Measurements from ENCODE around the gene ADCK2. TPM values are rescaled to one million over a fixed set of nuclear protein-coding genes. Genes with fewer than 3 reads are reported as not detected.

Gene ADCK2
- total and polyA plus RNA-seq, 4 donors: 3.2 to 15.4 (median 11.1) TPM

DNA sequence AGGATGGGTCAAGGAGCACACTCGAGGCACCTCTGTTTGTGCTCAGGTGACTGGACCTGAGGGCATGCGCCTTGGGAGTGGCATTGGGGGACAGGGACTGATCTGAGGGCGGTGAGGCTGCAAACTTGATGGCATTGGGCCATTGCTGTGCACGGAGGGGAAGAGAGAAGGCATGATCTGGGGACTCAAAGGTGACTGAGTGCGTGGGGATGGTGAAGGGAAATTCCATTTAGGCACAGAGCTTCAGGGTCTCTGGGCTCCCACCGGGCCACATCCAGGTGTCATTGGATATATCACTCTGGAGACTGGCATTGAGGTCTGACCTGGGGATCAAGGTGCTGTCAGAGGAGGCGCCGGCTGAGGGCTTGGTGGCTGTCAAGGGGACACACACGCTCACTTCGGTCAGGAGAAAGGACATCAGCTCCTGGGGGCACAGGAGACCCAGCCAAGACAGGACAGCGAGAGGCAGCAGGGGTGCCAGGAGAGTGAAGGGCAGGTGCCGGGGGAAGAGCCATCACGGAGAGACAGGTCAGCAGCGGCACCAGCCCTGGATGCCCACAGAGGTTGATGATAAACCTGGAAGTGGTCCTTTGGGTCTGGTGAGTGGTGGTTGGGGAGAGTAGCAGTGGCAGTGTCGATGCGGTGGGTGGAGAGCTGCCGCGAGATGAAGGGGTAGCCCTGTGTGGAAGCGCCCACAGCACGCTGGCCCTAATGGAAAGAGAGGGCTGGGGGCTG, 5.5 kb downstream of the ADCK2 start (continued):
- TF ChIP-seq RAD21 (IDR thresholded peaks at IDR 0.05): no peak
- TF ChIP-seq, protein P1, sequence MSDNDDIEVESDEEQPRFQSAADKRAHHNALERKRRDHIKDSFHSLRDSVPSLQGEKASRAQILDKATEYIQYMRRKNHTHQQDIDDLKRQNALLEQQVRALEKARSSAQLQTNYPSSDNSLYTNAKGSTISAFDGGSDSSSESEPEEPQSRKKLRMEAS (IDR thresholded peaks at IDR 0.05): no peak
- TF ChIP-seq, protein P2, sequence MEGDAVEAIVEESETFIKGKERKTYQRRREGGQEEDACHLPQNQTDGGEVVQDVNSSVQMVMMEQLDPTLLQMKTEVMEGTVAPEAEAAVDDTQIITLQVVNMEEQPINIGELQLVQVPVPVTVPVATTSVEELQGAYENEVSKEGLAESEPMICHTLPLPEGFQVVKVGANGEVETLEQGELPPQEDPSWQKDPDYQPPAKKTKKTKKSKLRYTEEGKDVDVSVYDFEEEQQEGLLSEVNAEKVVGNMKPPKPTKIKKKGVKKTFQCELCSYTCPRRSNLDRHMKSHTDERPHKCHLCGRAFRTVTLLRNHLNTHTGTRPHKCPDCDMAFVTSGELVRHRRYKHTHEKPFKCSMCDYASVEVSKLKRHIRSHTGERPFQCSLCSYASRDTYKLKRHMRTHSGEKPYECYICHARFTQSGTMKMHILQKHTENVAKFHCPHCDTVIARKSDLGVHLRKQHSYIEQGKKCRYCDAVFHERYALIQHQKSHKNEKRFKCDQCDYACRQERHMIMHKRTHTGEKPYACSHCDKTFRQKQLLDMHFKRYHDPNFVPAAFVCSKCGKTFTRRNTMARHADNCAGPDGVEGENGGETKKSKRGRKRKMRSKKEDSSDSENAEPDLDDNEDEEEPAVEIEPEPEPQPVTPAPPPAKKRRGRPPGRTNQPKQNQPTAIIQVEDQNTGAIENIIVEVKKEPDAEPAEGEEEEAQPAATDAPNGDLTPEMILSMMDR (IDR thresholded peaks at IDR 0.05; ENCODE audit: low read depth, low read length, missing input control): no peak
- no peak for TF ChIP-seq EGR1 (IDR thresholded peaks at IDR 0.05; ENCODE audit: low read depth in 2 of 2)
- no peak for TF ChIP-seq FOXA1 (IDR thresholded peaks at IDR 0.05)
- no peak for TF ChIP-seq YY1 (IDR thresholded peaks at IDR 0.05)

DNA sequence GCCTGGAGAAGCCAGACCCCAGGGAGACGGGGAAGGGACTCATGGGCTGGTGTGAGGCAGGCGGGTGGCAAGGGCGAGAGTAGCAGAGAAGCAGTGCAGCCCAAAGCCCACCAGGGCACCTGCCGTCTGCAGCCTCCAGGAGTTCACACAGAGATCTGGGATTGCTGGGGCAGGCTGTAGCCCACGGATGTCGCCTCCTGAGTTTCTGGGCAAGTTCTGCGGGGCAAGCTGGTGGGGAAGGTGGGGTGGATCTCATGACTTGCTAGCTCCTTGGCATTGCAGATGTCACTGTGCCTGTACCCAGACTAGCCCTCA, 6.0 kb downstream of the ADCK2 start:
- H3K36me3 ChIP-seq (ENCODE audit: control insufficient read depth in 4 of 4, insufficient read depth in 3 of 4, low read depth in 1 of 4, low read length in 3 of 4): peaks cover 0 to 15% (median 6%) of the 10 kb centered on the region in 4 donors
- no peaks in the 10 kb centered on the region for H3K27me3 ChIP-seq (ENCODE audit: control insufficient read depth in 4 of 4, insufficient read depth in 4 of 4, low read length in 3 of 4)
- no peak for DNase-seq (ENCODE audit: low spot score)
- WGBS: 96% methylated on average over 7 of the region's 7 CpGs
- peaks cover 0 to 13% (median 6%) of the 10 kb centered on the region in 4 donors for H3K4me1 ChIP-seq (ENCODE audit: control insufficient read depth in 4 of 4, insufficient read depth in 4 of 4, low read length in 3 of 4)
- no peak overlapping the region for H3K27ac ChIP-seq (ENCODE audit: low read depth in 1 of 2, low read length in 2 of 2)
- no peak overlapping the region for H3K4me3 ChIP-seq (ENCODE audit: low read depth in 1 of 3, low read length in 3 of 3)
- TF ChIP-seq GABPA (IDR thresholded peaks at IDR 0.05 in 1 of 2, conservative IDR thresholded peaks at IDR 0.05 in 1 of 2): no peak
- no peak for TF ChIP-seq YY1 (IDR thresholded peaks at IDR 0.05)
- TF ChIP-seq ATF3 (IDR thresholded peaks at IDR 0.05): no peak
- TF ChIP-seq FOXA1 (IDR thresholded peaks at IDR 0.05): no peak
- no peak for TF ChIP-seq TAF1 (conservative IDR thresholded peaks at IDR 0.05)
- TF ChIP-seq, protein P3, sequence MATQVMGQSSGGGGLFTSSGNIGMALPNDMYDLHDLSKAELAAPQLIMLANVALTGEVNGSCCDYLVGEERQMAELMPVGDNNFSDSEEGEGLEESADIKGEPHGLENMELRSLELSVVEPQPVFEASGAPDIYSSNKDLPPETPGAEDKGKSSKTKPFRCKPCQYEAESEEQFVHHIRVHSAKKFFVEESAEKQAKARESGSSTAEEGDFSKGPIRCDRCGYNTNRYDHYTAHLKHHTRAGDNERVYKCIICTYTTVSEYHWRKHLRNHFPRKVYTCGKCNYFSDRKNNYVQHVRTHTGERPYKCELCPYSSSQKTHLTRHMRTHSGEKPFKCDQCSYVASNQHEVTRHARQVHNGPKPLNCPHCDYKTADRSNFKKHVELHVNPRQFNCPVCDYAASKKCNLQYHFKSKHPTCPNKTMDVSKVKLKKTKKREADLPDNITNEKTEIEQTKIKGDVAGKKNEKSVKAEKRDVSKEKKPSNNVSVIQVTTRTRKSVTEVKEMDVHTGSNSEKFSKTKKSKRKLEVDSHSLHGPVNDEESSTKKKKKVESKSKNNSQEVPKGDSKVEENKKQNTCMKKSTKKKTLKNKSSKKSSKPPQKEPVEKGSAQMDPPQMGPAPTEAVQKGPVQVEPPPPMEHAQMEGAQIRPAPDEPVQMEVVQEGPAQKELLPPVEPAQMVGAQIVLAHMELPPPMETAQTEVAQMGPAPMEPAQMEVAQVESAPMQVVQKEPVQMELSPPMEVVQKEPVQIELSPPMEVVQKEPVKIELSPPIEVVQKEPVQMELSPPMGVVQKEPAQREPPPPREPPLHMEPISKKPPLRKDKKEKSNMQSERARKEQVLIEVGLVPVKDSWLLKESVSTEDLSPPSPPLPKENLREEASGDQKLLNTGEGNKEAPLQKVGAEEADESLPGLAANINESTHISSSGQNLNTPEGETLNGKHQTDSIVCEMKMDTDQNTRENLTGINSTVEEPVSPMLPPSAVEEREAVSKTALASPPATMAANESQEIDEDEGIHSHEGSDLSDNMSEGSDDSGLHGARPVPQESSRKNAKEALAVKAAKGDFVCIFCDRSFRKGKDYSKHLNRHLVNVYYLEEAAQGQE (IDR thresholded peaks at IDR 0.05): no peak
- no peak for TF ChIP-seq JUND (IDR thresholded peaks at IDR 0.05)
- TF ChIP-seq, protein P2 (IDR thresholded peaks at IDR 0.05; ENCODE audit: low read depth, low read length, missing input control): no peak
- TF ChIP-seq SP1 (IDR thresholded peaks at IDR 0.05): no peak
- TF ChIP-seq ZBTB33 (IDR thresholded peaks at IDR 0.05): no peak
- no peak for TF ChIP-seq HNF4A (conservative IDR thresholded peaks at IDR 0.05)
- TF ChIP-seq EGR1 (IDR thresholded peaks at IDR 0.05; ENCODE audit: low read depth in 2 of 2): no peak
- no peak for TF ChIP-seq HNF4G (IDR thresholded peaks at IDR 0.05)
- TF ChIP-seq, protein P1 (IDR thresholded peaks at IDR 0.05): no peak
- no peak for TF ChIP-seq RAD21 (IDR thresholded peaks at IDR 0.05)
- TF ChIP-seq NR2F2 (IDR thresholded peaks at IDR 0.05): no peak
- no peak for TF ChIP-seq FOXA2 (IDR thresholded peaks at IDR 0.05)
- no peaks in the 10 kb centered on the region for H3K9me3 ChIP-seq (ENCODE audit: control insufficient read depth in 4 of 4, low read length in 3 of 4)
- H3K9ac ChIP-seq (ENCODE audit: low read depth in 1 of 2, low read length in 2 of 2): no peak overlapping the region

Measured in liver (tissue), 9 donors.